ENCODE data around the gene FBXO39. TPM values are rescaled to one million over a fixed set of nuclear protein-coding genes. Genes with fewer than 3 reads are reported as not detected.
"Not testable (repeated sequence)": the region's sequence is repeated elsewhere in the genome, so short reads cannot be mapped to it uniquely, and the experiment has no call there.

Gene FBXO39
- total RNA-seq, 1 donor from 2014 or later: not detected

GRCh38 chr17:6815775-6816174 is 39.8 kb downstream of the FBXO39 start:
- H3K27me3 Mint-ChIP-seq: peaks cover 2% of the 10 kb centered on the region
- H3K27ac Mint-ChIP-seq: no peak overlapping the region
- H3K4me1 Mint-ChIP-seq (ENCODE audit: low read depth): no peaks in the 10 kb centered on the region
- no peak overlapping the region for H3K4me3 Mint-ChIP-seq (ENCODE audit: low read depth)
- DNase-seq (ENCODE audit: low spot score, unreplicated experiment): no peak
- H3K9me3 Mint-ChIP-seq (ENCODE audit: low read depth): no peaks in the 10 kb centered on the region
- no peaks in the 10 kb centered on the region for H3K36me3 Mint-ChIP-seq (ENCODE audit: insufficient read depth)
- no peak for TF ChIP-seq CTCF (IDR thresholded peaks at IDR 0.05; ENCODE audit: unreplicated experiment)

- not testable (repeated sequence) for H3K27me3 Mint-ChIP-seq; H3K27ac Mint-ChIP-seq; H3K4me1 Mint-ChIP-seq (ENCODE audit: low read depth); DNase-seq (ENCODE audit: low spot score, unreplicated experiment); H3K36me3 Mint-ChIP-seq (ENCODE audit: insufficient read depth); H3K9me3 Mint-ChIP-seq (ENCODE audit: low read depth); H3K4me3 Mint-ChIP-seq (ENCODE audit: low read depth)
Measured at GRCh38 chr17:6816368-6816767, 40.4 kb downstream of the FBXO39 start.

GRCh38 chr17:6818938-6819337 is 42.9 kb downstream of the FBXO39 start:
- Mint-ChIP-seq H3K4me1 (ENCODE audit: low read depth) (peaks cover 3% of the 10 kb centered on the region), H3K36me3 (ENCODE audit: insufficient read depth) (no peaks in the 10 kb centered on the region), H3K27me3 (peaks cover 2% of the 10 kb centered on the region), H3K27ac (no peak overlapping the region), H3K9me3 (ENCODE audit: low read depth) (no peaks in the 10 kb centered on the region), H3K4me3 (ENCODE audit: low read depth) (no peak overlapping the region)
- no peak for DNase-seq (ENCODE audit: low spot score, unreplicated experiment)
- TF ChIP-seq CTCF (IDR thresholded peaks at IDR 0.05; ENCODE audit: unreplicated experiment): no peak

GRCh38 chr17:6823011-6823442 is 47.0 kb downstream of the FBXO39 start:
- Mint-ChIP-seq H3K27me3 (peaks cover 2% of the 10 kb centered on the region), H3K36me3 (ENCODE audit: insufficient read depth) (no peaks in the 10 kb centered on the region), H3K27ac (no peak overlapping the region), H3K9me3 (ENCODE audit: low read depth) (no peaks in the 10 kb centered on the region), H3K4me3 (ENCODE audit: low read depth) (no peak overlapping the region), H3K4me1 (ENCODE audit: low read depth) (peaks cover 3% of the 10 kb centered on the region)
- no peak for TF ChIP-seq CTCF (IDR thresholded peaks at IDR 0.05; ENCODE audit: unreplicated experiment)
- DNase-seq (ENCODE audit: low spot score, unreplicated experiment): no peak

GRCh38 chr17:6830383-6830986 is 54.5 kb downstream of the FBXO39 start:
- peaks cover 46% of the 10 kb centered on the region for H3K27me3 Mint-ChIP-seq
- no peak overlapping the region for H3K27ac Mint-ChIP-seq
- H3K9me3 Mint-ChIP-seq (ENCODE audit: low read depth): no peaks in the 10 kb centered on the region
- DNase-seq (ENCODE audit: low spot score, unreplicated experiment): no peak
- peaks cover 3% of the 10 kb centered on the region for H3K4me1 Mint-ChIP-seq (ENCODE audit: low read depth)
- H3K36me3 Mint-ChIP-seq (ENCODE audit: insufficient read depth): no peaks in the 10 kb centered on the region
- TF ChIP-seq CTCF (IDR thresholded peaks at IDR 0.05; ENCODE audit: unreplicated experiment): no peak
- H3K4me3 Mint-ChIP-seq (ENCODE audit: low read depth): peak overlapping the region; percentile 40

- no peaks in the 10 kb centered on the region for H3K36me3 Mint-ChIP-seq (ENCODE audit: insufficient read depth)
- peaks cover 3% of the 10 kb centered on the region for H3K4me1 Mint-ChIP-seq (ENCODE audit: low read depth)
- peak; percentile 70 for DNase-seq (ENCODE audit: low spot score, unreplicated experiment)
- H3K27ac Mint-ChIP-seq: no peak within 1 kb of the TSS
- no peaks in the 10 kb centered on the region for H3K9me3 Mint-ChIP-seq (ENCODE audit: low read depth)
- H3K27me3 Mint-ChIP-seq: peaks cover 50% of the 10 kb centered on the region
- H3K4me3 Mint-ChIP-seq (ENCODE audit: low read depth): peak within 1 kb of the TSS; percentile 81
- no peak for TF ChIP-seq CTCF (IDR thresholded peaks at IDR 0.05; ENCODE audit: unreplicated experiment)
Measured at GRCh38 chr17:6831661-6832263, 55.7 kb downstream of the FBXO39 start, which contains the start of gene TEKT1. TEKT1 (minus strand) TSS chr17:6831729; CDS start chr17:6830376, 1,353 bp downstream.

Data from progenitor cell of endocrine pancreas (in vitro differentiated cells).